ENCODE measurements around the gene SUV39H1. TPM values are rescaled to one million over a fixed set of nuclear protein-coding genes. Genes with fewer than 3 reads are reported as not detected.
"Not testable (repeated sequence)": the region's sequence is repeated elsewhere in the genome, so short reads cannot be mapped to it uniquely, and the experiment has no call there.

The SUV39H1 gene, protein sequence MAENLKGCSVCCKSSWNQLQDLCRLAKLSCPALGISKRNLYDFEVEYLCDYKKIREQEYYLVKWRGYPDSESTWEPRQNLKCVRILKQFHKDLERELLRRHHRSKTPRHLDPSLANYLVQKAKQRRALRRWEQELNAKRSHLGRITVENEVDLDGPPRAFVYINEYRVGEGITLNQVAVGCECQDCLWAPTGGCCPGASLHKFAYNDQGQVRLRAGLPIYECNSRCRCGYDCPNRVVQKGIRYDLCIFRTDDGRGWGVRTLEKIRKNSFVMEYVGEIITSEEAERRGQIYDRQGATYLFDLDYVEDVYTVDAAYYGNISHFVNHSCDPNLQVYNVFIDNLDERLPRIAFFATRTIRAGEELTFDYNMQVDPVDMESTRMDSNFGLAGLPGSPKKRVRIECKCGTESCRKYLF
- total RNA-seq (1 to 10 TPM; 5.8 to 6.4 TPM), total RNA-seq (7.5 to 11.1 reads per million in 2 donors)

DNA sequence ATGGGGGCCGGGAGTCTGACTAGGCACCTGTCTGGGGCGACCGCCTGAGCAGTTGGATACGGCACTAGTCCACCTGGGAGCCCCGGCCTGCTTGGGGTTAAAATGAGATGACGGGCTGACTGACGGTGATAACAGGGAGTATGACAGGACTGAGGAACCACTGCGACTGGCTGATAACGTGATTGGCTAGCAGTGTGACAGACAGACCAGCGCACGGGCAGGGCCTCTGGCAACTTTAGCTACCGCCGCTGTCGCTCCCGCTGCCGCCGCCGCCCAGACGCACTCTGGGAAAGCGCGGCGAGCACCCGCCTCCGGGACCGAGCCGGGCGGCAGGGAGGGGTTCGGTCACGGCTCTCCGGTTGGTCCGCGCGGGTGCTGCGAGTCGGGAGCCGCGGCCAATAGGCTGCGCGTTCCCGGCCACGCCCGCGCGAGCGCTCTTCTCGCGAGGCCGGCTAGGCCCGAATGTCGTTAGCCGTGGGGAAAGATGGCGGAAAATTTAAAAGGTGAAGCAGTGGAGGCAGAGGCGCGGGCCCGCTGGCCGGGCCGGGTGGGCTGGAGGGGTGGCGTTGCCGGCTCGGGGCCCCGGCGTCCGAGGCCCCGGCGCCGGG, at the start of gene SUV39H1:
Gene SUV39H1, plus strand, starts transcription at position 434 of the 608 bp plus-strand sequence. Its CDS starts 51 bp downstream, at position 485.
- H3K4me3 Mint-ChIP-seq: peak within 1 kb of the TSS; percentile 94
- peak within 1 kb of the TSS; percentile 99 for H3K27ac Mint-ChIP-seq
- H3K27me3 Mint-ChIP-seq: no peaks in the 10 kb centered on the region
- ATAC-seq: peak; percentile 96
- H3K4me1 Mint-ChIP-seq: peaks cover 12% of the 10 kb centered on the region
- H3K9me3 ChIP-seq (ENCODE audit: control insufficient read depth, low read length, poor library complexity, severe bottlenecking): no peaks in the 10 kb centered on the region
- DNase-seq: peak; percentile 76 to 81 (median 80)
- peaks cover 2% of the 10 kb centered on the region for H3K36me3 Mint-ChIP-seq (ENCODE audit: low read depth)

DNA sequence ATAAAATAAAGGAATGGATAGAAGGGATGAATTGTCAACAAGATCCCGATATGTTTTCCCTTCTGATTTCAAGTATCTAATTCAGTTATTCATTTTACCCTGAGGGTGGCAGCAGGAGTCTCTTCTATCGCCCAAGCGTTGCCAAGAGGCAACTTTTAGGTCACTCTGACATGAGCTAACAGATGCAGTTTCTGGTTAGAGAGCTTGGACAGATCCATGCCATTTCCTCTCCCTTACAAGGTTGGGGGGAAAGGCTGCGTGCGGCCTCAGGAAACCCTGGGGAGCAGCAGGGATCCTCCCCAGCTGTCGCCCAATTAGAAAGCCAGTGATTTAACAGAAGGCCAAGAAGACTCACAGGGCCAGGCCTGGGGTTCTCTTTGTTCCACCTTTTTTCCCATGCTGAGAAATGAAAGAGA, 48.2 kb upstream of the SUV39H1 start:
- no peak overlapping the region for H3K4me3 Mint-ChIP-seq
- H3K27me3 Mint-ChIP-seq: no peaks in the 10 kb centered on the region
- ATAC-seq (peak; percentile 72), DNase-seq (peak in 1 of 3 donors; percentile 10)
- H3K4me1 Mint-ChIP-seq: peaks cover 2% of the 10 kb centered on the region
- peak overlapping the region; percentile 24 for H3K27ac Mint-ChIP-seq
- no peaks in the 10 kb centered on the region for H3K36me3 Mint-ChIP-seq (ENCODE audit: low read depth)
- no peaks in the 10 kb centered on the region for H3K9me3 ChIP-seq (ENCODE audit: control insufficient read depth, low read length, poor library complexity, severe bottlenecking)

DNA sequence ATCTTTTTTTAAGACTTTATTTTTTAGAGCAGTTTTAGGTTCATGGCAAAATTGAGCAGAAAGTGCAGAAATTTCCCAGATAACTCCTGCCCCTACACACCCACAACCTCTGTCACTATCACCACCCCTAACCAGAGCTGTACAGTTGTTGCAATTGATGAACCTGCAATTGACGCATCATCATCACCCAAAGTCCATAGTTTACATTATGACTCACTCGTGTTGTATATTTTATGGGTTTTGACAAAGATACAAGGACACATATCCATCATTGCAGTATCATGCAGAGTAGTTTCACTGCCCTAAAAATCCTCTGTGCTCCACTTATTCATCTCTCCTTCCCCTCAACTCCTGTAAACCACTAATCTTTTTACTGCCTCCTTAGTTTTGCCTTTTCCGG, 47.4 kb upstream of the SUV39H1 start:
- no peak overlapping the region for H3K27ac Mint-ChIP-seq
- no peaks in the 10 kb centered on the region for H3K9me3 ChIP-seq (ENCODE audit: control insufficient read depth, low read length, poor library complexity, severe bottlenecking)
- H3K4me3 Mint-ChIP-seq: no peak overlapping the region
- DNase-seq: no peak
- ATAC-seq: no peak
- no peaks in the 10 kb centered on the region for H3K27me3 Mint-ChIP-seq
- H3K36me3 Mint-ChIP-seq (ENCODE audit: low read depth): no peaks in the 10 kb centered on the region
- peaks cover 5% of the 10 kb centered on the region for H3K4me1 Mint-ChIP-seq

DNA sequence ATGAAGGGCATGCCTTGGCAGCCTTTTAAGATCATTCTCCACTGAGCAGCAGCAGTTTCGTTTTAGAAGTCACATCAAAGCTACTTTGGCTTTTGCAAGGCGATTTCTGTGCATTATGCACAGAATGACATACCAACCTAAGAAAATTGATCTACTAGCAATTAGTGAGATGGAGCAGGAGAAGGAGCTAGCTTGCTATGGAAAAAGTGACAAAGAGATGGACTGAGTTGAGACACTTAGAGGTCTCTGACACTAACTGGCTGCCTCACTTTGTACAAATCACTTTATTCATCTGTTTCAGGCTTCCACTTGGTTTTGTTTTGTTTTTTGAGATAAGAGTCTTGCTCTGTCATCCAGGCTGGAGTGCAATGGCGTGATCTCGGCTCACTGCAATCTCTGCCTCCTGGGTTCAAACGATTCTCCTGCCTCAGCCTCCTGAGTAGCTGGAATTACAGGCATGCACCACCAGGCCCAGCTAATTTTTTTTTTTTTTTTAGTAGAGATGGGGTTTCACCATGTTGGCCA, 44.4 kb upstream of the SUV39H1 start:
- H3K27ac Mint-ChIP-seq; H3K27me3 Mint-ChIP-seq; H3K36me3 Mint-ChIP-seq (ENCODE audit: low read depth); H3K4me1 Mint-ChIP-seq; H3K4me3 Mint-ChIP-seq; H3K9me3 ChIP-seq (ENCODE audit: control insufficient read depth, low read length, poor library complexity, severe bottlenecking); ATAC-seq; DNase-seq: not testable (repeated sequence)

DNA sequence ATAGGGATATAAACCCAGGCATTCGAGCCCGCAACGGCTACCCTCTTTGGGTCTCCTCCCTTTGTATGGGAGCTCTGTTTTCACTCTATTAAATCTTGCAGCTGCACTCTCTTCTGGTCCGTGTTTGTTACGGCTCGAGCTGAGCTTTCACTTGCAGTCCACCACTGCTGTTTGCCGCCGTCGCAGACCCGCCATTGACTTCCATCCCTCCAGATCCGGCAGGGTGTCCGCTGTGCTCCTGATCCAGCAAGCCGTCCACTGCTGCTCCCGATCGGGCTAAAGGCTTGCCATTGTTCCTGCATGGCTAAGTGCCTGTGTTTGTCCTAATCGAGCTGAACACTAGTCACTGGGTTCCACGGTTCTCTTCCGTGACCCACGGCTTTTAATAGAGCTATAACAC, 41.8 kb upstream of the SUV39H1 start:
- H3K27me3 Mint-ChIP-seq; DNase-seq; H3K9me3 ChIP-seq (ENCODE audit: control insufficient read depth, low read length, poor library complexity, severe bottlenecking); H3K4me1 Mint-ChIP-seq; H3K27ac Mint-ChIP-seq; H3K36me3 Mint-ChIP-seq (ENCODE audit: low read depth); ATAC-seq; H3K4me3 Mint-ChIP-seq: not testable (repeated sequence)

DNA sequence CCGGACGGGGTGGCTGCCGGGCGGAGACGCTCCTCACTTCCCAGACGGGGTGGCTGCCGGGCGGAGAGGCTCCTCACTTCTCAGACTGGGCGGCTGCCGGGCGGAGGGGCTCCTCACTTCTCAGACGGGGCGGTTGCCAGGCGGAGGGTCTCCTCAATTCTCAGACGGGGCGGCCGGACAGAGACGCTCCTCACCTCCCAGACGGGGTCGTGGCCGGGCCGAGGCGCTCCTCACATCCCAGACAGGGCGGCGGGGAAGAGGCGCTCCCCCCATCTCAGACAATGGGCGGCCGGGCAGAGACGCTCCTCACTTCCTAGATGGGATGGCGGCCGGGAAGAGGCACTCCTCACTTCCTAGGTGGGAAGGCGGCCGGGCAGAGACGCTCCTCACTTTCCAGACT, 36.8 kb upstream of the SUV39H1 start:
- H3K4me3 Mint-ChIP-seq, ATAC-seq, DNase-seq: not testable (repeated sequence)

DNA sequence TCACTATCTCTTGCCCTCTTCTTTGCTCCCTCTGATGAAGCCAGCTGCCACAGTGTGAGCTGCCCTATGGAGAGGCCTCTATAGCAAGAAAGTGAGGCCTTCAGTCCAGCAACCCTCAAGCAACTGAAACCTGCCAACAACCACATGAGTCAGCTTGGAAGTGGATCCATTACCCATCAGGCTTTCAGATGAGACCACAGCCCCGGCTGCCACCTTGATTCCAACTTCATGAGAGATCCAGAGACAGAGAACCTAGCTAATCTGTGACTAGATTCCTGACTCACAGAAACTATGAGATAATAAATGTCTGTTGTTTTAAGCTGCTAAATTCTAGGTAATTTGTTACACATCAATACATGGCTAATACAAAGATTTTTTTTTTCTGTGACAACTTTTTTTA, 33.3 kb upstream of the SUV39H1 start:
- Mint-ChIP-seq H3K4me3 (no peak overlapping the region), H3K27me3 (no peaks in the 10 kb centered on the region), H3K27ac (no peak overlapping the region), H3K4me1 (peaks cover 6% of the 10 kb centered on the region), H3K36me3 (ENCODE audit: low read depth) (no peaks in the 10 kb centered on the region)
- DNase-seq (no peak), ATAC-seq (no peak)
- H3K9me3 ChIP-seq (ENCODE audit: control insufficient read depth, low read length, poor library complexity, severe bottlenecking): no peaks in the 10 kb centered on the region

More for the DNA sequence above, 36.8 kb upstream of the SUV39H1 start:
- H3K36me3 Mint-ChIP-seq (ENCODE audit: low read depth); H3K27me3 Mint-ChIP-seq; H3K4me1 Mint-ChIP-seq; H3K9me3 ChIP-seq (ENCODE audit: control insufficient read depth, low read length, poor library complexity, severe bottlenecking); H3K27ac Mint-ChIP-seq: not testable (repeated sequence)

DNA sequence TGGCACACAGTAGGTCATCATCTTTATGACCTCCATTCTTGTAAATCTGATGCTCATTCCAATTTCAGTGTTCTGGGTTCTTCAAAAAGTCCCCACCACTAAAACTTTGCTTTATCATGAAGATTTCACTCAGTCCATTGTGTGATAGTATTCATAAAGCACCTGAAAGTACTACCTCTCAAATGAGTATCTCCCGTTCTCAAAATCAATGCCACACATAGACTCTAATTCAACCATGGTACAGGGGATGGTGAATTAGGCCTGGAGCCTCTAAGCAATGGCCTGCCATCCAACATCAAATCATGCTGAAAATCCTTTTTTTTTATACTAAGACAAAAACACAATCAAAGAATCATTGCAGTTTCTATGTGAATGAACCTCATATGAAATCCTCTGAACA, 32.4 kb upstream of the SUV39H1 start:
- peaks cover 6% of the 10 kb centered on the region for H3K4me1 Mint-ChIP-seq
- DNase-seq: no peak
- ATAC-seq: no peak
- H3K4me3 Mint-ChIP-seq: no peak overlapping the region
- no peaks in the 10 kb centered on the region for H3K9me3 ChIP-seq (ENCODE audit: control insufficient read depth, low read length, poor library complexity, severe bottlenecking)
- H3K27me3 Mint-ChIP-seq: no peaks in the 10 kb centered on the region
- no peaks in the 10 kb centered on the region for H3K36me3 Mint-ChIP-seq (ENCODE audit: low read depth)
- H3K27ac Mint-ChIP-seq: peak overlapping the region; percentile 47

DNA sequence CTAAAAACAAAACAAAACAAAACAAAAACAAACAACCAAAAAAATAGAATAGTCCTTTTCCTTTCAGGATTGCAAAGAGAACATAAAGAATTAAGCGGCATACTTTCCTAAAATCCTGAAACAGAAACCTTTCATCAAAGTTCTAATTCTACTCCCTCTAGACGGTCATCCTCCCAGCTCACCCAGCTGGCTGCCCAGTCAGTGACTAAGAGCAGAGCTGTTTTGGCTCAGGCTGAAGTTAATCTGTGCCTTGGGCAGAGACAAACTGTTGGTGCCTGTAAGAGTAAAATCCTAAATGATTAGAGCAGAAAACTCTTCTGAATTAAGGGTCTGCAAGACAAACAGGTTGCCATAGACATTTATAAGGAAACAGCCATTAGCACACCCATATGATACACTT, 30.5 kb upstream of the SUV39H1 start:
- no peak for DNase-seq
- Mint-ChIP-seq H3K27me3 (no peaks in the 10 kb centered on the region), H3K27ac (no peak overlapping the region), H3K4me3 (no peak overlapping the region), H3K36me3 (ENCODE audit: low read depth) (no peaks in the 10 kb centered on the region), H3K4me1 (peaks cover 5% of the 10 kb centered on the region)
- no peaks in the 10 kb centered on the region for H3K9me3 ChIP-seq (ENCODE audit: control insufficient read depth, low read length, poor library complexity, severe bottlenecking)
- ATAC-seq: no peak

DNA sequence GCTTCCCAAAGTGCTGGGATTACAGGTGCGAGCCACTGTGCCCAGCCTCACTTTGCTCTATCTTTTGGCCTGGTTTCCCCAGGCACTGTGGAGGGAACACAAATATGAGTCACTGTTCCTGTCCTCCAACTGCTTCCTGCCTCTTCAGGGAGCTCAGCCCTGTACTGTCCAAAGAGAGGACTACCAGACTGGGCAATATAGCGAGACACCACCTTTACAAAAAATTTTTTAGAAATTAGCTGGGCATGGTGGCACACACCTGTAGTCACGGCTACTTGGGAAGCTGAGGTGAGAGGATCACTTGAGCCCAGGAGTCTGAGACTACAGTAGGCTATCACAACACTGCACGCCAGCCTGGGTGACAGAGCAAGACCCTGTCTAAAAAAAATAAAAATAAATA, 29.9 kb upstream of the SUV39H1 start:
- no peak for ATAC-seq

DNA sequence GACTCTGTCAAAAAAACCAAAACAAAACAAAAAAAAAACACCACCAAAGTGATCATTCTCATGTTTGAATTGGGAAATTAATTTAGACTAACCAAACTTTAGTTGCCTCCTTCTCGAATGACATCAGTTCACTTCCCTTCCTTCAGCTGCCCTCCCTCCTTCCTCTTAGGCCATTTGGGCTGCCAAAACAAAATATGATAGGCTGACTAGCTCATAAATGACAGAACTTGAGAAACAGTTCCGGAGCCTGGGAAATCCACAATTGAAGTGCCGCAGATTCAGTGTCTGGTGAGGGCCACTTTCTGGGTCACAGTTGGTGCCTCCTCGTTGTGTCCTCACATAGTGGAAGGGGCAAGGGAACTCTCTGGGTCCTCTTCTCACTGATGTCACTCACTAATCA, 29.0 kb upstream of the SUV39H1 start:
- Mint-ChIP-seq H3K27ac (no peak overlapping the region), H3K4me1 (no peaks in the 10 kb centered on the region), H3K4me3 (no peak overlapping the region), H3K36me3 (ENCODE audit: low read depth) (no peaks in the 10 kb centered on the region), H3K27me3 (no peaks in the 10 kb centered on the region)
- no peaks in the 10 kb centered on the region for H3K9me3 ChIP-seq (ENCODE audit: control insufficient read depth, low read length, poor library complexity, severe bottlenecking)
- ATAC-seq: no peak
- no peak for DNase-seq

More for the DNA sequence above, 29.9 kb upstream of the SUV39H1 start:
- DNase-seq: no peak
- H3K9me3 ChIP-seq (ENCODE audit: control insufficient read depth, low read length, poor library complexity, severe bottlenecking): no peaks in the 10 kb centered on the region
- Mint-ChIP-seq H3K4me3 (no peak overlapping the region), H3K4me1 (no peaks in the 10 kb centered on the region), H3K27ac (no peak overlapping the region), H3K36me3 (ENCODE audit: low read depth) (no peaks in the 10 kb centered on the region), H3K27me3 (no peaks in the 10 kb centered on the region)

DNA sequence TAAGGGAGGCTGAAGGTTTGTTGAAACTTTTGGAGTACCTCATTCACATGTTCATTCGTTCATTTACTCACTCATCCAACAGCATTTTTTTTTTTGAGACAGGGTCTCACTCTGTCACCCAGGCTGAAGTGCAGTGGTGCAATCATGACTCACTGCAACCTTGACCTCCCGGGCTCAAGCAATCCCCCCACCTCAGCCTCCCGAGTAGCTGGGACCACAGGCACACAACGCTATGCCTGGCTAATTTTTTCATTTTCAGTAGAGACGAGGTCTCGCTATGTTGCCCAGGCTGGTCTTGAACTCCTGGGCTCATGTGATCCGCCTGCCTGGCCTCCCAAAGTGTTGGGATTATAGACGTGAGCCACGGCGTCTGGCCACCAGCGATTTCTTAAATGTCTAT, 28.3 kb upstream of the SUV39H1 start:
- H3K9me3 ChIP-seq (ENCODE audit: control insufficient read depth, low read length, poor library complexity, severe bottlenecking); H3K4me3 Mint-ChIP-seq; ATAC-seq; DNase-seq; H3K27ac Mint-ChIP-seq; H3K4me1 Mint-ChIP-seq; H3K36me3 Mint-ChIP-seq (ENCODE audit: low read depth); H3K27me3 Mint-ChIP-seq: not testable (repeated sequence)

DNA sequence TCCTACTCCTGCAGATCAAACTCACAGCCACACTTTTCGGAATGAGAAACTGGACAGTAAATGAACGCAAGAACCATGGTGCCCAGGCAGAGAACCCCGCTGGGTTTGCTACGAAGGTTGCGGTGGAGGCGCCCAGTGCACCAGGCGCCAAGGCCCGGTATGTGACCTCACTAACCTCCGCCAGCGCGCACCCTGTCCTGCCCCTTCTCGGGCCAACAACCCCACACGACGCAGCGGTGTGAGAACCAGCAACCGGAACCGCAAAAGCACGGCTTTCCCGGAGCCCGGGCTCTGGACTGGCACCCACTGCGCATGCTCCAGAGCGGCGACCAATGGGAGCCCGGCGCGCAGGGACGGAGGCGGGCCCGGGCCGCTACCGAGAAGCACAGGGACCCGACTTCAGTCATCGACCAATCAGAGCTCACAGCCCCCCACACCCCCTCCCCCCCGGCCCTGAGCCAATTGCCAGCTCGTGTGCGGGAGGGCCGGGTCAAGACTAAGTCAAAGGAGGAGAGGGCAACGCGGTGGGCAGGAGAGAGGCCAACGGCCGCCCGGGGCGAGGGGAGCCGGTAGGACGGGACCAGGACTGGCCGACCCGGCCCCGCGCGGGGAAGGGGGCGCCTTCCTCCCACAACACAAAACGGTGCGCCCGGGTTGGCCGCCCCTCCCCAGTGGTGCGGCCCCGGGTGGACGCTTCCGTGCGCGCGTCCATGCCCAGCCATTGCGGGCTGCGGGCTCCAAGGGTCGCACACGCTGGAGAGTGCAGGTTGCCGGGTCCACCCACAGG, 20.2 kb upstream of the SUV39H1 start:
- H3K9me3 ChIP-seq (ENCODE audit: control insufficient read depth, low read length, poor library complexity, severe bottlenecking): no peaks in the 10 kb centered on the region

More for the DNA sequence above, 20.2 kb upstream of the SUV39H1 start:
- Mint-ChIP-seq H3K27me3 (no peaks in the 10 kb centered on the region), H3K4me1 (peaks cover 11% of the 10 kb centered on the region), H3K27ac (peak overlapping the region; percentile 81), H3K4me3 (peak overlapping the region; percentile 88), H3K36me3 (ENCODE audit: low read depth) (no peaks in the 10 kb centered on the region)
- peak; percentile 79 to 87 (median 82) for DNase-seq
- peak; percentile 97 for ATAC-seq

Measured in T-helper 17 cell (primary cell).